ENCODE data around the gene HNRNPH2. TPM values are rescaled to one million over a fixed set of nuclear protein-coding genes. Genes with fewer than 3 reads are reported as not detected.

HNRNPH2 gene
- polyA plus RNA-seq, 1 of the 3 experiments (the other 2 are of a cell fraction): 32.5 TPM

DNA sequence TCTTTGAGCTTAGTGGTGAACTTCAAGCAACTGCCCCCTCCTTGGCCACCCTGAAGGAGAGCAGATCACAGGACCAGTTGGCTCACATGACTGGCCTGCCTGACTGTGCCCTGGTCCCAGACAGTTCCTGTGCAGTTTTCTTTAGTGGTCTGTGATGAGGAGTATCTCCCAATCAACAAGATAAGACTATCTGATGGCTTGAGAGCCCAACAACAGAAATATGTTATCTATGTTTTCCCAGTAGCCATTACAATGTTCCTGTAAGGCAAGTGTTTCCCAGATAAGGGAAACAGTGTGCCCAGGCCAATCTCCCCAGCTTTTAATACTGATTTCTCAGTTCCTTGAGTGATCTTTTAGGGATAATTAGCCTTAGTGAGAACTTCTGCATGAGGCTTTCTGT is 45.3 kb upstream of the HNRNPH2 start (continued):
- TF ChIP-seq, protein P1, sequence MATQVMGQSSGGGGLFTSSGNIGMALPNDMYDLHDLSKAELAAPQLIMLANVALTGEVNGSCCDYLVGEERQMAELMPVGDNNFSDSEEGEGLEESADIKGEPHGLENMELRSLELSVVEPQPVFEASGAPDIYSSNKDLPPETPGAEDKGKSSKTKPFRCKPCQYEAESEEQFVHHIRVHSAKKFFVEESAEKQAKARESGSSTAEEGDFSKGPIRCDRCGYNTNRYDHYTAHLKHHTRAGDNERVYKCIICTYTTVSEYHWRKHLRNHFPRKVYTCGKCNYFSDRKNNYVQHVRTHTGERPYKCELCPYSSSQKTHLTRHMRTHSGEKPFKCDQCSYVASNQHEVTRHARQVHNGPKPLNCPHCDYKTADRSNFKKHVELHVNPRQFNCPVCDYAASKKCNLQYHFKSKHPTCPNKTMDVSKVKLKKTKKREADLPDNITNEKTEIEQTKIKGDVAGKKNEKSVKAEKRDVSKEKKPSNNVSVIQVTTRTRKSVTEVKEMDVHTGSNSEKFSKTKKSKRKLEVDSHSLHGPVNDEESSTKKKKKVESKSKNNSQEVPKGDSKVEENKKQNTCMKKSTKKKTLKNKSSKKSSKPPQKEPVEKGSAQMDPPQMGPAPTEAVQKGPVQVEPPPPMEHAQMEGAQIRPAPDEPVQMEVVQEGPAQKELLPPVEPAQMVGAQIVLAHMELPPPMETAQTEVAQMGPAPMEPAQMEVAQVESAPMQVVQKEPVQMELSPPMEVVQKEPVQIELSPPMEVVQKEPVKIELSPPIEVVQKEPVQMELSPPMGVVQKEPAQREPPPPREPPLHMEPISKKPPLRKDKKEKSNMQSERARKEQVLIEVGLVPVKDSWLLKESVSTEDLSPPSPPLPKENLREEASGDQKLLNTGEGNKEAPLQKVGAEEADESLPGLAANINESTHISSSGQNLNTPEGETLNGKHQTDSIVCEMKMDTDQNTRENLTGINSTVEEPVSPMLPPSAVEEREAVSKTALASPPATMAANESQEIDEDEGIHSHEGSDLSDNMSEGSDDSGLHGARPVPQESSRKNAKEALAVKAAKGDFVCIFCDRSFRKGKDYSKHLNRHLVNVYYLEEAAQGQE (IDR thresholded peaks at IDR 0.05; ENCODE audit: low read depth, low read length): no peak
- TF ChIP-seq TEAD4 (IDR thresholded peaks at IDR 0.05; ENCODE audit: borderline replicate concordance, insufficient read depth) (no peak), SIN3A (IDR thresholded peaks at IDR 0.05; ENCODE audit: borderline replicate concordance, low read depth, low read length) (no peak)
- TF ChIP-seq, protein P2, sequence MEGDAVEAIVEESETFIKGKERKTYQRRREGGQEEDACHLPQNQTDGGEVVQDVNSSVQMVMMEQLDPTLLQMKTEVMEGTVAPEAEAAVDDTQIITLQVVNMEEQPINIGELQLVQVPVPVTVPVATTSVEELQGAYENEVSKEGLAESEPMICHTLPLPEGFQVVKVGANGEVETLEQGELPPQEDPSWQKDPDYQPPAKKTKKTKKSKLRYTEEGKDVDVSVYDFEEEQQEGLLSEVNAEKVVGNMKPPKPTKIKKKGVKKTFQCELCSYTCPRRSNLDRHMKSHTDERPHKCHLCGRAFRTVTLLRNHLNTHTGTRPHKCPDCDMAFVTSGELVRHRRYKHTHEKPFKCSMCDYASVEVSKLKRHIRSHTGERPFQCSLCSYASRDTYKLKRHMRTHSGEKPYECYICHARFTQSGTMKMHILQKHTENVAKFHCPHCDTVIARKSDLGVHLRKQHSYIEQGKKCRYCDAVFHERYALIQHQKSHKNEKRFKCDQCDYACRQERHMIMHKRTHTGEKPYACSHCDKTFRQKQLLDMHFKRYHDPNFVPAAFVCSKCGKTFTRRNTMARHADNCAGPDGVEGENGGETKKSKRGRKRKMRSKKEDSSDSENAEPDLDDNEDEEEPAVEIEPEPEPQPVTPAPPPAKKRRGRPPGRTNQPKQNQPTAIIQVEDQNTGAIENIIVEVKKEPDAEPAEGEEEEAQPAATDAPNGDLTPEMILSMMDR (IDR thresholded peaks at IDR 0.05): no peak

DNA sequence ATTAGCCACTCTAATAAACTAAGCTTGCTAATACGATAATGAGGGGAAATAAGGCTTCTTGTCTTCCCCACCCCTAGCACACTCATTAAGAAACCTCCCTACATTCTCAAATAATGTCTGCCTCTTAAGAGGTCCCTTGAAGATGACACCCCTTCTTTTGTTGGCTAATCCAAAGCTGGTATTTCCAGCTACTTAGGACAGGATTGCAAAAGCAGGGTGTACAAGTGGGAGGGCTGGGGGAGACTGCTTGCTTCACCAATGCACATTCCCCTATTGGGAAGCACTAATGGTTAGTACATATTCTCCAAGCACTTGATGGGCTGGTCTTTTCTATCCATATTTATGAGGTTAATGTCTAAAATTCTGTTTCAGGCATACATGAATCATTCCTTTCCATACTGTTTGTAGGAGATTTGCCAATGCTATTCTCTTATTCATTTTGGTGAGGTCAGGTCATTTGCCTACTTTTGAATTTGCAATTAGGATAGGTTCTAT is 42.7 kb upstream of the HNRNPH2 start:
- H2AFZ ChIP-seq (ENCODE audit: low read depth): no peak overlapping the region
- H3K9ac ChIP-seq: no peak overlapping the region
- H3K27me3 ChIP-seq (ENCODE audit: insufficient read depth): peaks cover 20% of the 10 kb centered on the region
- H3K9me2 ChIP-seq: no peaks in the 10 kb centered on the region
- no peak overlapping the region for H3K27ac ChIP-seq (ENCODE audit: low read depth in 2 of 2, low read length in 1 of 2)
- no peaks in the 10 kb centered on the region for H4K20me1 ChIP-seq (ENCODE audit: insufficient read depth)
- no peak for TF ChIP-seq JUND (IDR thresholded peaks at IDR 0.05)
- TF ChIP-seq, protein P3, sequence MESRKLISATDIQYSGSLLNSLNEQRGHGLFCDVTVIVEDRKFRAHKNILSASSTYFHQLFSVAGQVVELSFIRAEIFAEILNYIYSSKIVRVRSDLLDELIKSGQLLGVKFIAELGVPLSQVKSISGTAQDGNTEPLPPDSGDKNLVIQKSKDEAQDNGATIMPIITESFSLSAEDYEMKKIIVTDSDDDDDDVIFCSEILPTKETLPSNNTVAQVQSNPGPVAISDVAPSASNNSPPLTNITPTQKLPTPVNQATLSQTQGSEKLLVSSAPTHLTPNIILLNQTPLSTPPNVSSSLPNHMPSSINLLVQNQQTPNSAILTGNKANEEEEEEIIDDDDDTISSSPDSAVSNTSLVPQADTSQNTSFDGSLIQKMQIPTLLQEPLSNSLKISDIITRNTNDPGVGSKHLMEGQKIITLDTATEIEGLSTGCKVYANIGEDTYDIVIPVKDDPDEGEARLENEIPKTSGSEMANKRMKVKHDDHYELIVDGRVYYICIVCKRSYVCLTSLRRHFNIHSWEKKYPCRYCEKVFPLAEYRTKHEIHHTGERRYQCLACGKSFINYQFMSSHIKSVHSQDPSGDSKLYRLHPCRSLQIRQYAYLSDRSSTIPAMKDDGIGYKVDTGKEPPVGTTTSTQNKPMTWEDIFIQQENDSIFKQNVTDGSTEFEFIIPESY (IDR thresholded peaks at IDR 0.05; ENCODE audit: borderline replicate concordance, low read depth): no peak
- no peak for TF ChIP-seq NRF1 (IDR thresholded peaks at IDR 0.05; ENCODE audit: low read depth, low read length)
- TF ChIP-seq RXRA (IDR thresholded peaks at IDR 0.05; ENCODE audit: borderline replicate concordance, low read depth): no peak
- TF ChIP-seq, protein P2 (IDR thresholded peaks at IDR 0.05): no peak
- no peak for TF ChIP-seq GATA2 (CRISPR knock-in tag; IDR thresholded peaks at IDR 0.05)
- no peak for TF ChIP-seq RFX5 (IDR thresholded peaks at IDR 0.05; ENCODE audit: low read length)
- TF ChIP-seq YY1 (IDR thresholded peaks at IDR 0.05; ENCODE audit: low read depth): no peak
- POLR2A ChIA-PET: interaction anchor here (1.5 kb wide), 1 partner anchor 26 kb away, joined by 4 read pairs; the partner anchor contains the start of gene RPL36A
- H3K4me1 ChIP-seq (ENCODE audit: control insufficient read depth in 1 of 2, insufficient read depth in 2 of 2, low read depth in 1 of 2, low read length in 1 of 2): peaks cover 0 to 2% of the 10 kb centered on the region in 2 experiments; a peak in 1 of 4 replicates
- no peak for DNase-seq
- no peaks in the 10 kb centered on the region for H3F3A ChIP-seq (replicated peaks; ENCODE audit: insufficient read depth)
- 59% methylated on average over 1 of the region's 1 CpG for WGBS (ENCODE audit: low lambda C conversion rate)
- no peaks in the 10 kb centered on the region for H3K79me2 ChIP-seq (ENCODE audit: insufficient read depth)
- no peak overlapping the region for H3K4me2 ChIP-seq
- CTCF ChIA-PET: no interaction called here
- no peaks in the 10 kb centered on the region for H3K9me3 ChIP-seq
- H3K4me3 ChIP-seq (ENCODE audit: low read depth in 2 of 2, low read length in 1 of 2): no peak overlapping the region
- no peaks in the 10 kb centered on the region for H3K36me3 ChIP-seq (replicated peaks in 1 of 2; ENCODE audit: control insufficient read depth in 1 of 2, insufficient read depth in 2 of 2, low read length in 1 of 2)

Measured in SK-N-SH (cell line).